ENCODE measurements around the gene WRAP73.

Gene WRAP73

DNA sequence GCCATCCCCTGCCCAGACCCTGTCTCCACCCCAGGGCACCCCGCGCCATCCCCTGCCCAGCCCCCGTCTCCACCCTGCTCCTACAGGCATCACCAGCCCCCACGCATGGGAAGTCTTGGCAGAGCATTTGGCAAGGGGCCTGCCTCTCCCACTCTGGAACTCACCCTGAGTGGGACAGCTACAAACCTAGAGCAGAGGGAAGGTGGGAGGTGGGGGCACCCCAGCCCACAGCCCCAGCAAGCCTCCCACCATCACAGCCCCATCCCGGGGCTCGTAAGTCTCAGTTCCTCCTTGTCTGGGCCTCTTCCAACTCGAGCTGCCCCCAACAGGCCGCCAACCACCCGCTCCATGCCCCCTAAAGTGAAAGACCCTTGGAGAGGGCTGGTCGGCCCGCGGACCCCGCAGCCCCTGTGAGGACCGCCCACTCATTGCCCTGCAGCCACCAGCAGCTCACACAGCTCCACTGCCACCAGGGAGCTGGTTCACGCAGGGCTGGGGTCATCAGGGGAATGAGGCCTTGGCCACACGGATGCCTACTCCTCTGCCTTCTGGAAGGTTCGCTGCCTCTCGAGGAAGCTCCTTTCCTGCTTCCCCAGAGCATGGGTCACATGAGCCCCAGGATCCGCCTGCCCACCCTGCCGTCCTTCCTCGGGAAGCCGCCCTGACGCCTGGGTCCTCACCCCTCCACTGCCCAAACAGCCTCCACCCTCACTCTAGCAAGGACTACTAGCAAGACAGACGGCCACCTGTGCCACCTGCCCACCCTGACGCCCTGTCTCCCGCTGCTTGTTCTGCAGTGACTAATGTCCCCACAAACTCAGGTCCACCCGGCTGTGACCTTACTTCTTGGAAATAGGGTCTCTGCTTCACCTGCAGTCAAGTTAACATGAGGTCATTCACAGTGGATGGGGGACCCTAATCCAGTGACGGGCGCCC is 53.0 kb downstream of the WRAP73 start:
- TF ChIP-seq, protein P1, sequence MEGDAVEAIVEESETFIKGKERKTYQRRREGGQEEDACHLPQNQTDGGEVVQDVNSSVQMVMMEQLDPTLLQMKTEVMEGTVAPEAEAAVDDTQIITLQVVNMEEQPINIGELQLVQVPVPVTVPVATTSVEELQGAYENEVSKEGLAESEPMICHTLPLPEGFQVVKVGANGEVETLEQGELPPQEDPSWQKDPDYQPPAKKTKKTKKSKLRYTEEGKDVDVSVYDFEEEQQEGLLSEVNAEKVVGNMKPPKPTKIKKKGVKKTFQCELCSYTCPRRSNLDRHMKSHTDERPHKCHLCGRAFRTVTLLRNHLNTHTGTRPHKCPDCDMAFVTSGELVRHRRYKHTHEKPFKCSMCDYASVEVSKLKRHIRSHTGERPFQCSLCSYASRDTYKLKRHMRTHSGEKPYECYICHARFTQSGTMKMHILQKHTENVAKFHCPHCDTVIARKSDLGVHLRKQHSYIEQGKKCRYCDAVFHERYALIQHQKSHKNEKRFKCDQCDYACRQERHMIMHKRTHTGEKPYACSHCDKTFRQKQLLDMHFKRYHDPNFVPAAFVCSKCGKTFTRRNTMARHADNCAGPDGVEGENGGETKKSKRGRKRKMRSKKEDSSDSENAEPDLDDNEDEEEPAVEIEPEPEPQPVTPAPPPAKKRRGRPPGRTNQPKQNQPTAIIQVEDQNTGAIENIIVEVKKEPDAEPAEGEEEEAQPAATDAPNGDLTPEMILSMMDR (IDR thresholded peaks at IDR 0.05; ENCODE audit: extremely low read depth, missing control alignments): no peak
- DNase-seq (ENCODE audit: low spot score): no peak

DNA sequence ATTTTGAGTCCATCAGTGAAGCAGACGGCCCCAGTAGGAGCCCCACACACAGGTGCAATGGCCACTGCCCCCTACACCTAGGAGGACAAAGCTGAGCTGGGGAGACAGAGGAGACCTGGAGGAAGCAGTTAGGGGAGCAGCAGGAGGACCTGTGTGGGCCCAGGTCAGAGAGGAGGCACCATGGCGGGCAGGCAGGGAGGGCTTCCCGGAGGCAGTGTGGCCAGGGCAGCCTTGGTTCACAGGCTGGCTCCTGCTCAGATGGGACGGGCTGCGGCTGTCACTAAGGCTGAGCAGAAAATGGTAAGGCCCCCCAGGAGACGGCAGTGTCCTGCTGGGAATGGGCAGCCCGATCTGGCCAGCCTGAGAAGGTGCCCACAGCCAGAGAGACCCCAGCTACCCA is 54.0 kb downstream of the WRAP73 start:
- TF ChIP-seq, protein P1 (IDR thresholded peaks at IDR 0.05; ENCODE audit: extremely low read depth, missing control alignments): no peak
- no peak for DNase-seq (ENCODE audit: low spot score)

DNA sequence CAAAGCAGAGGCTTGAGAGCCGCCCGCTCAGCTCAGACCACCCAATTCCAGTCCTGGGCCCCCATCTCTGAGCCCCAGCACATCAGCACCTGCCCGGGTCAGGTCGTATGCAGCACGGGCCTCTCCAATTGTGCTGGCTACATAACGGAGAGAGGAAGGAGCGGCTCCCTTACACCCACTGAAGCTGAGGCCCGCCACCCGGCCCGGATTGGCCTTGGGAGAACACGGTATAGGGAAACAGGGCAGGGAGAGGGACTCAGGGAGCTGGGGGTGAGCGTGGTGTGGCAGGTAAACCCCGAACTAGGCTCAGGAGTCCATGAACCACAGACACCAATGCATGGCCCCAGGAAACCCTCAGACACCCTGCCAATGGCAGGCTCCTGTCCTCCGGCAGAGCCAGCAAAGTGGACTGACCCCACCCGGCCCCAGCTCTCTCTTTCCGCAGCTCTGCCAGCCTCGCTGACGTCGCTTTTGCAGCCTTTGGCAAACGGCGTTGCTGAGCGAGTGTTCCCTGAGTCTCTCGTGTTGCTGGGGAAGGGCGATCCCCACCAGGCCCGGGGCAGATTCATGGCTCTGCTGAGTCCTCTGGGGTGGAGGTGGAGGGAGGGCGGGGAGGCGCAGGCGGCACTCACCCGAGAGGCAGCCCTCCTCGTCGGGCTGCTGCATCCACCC is 55.1 kb downstream of the WRAP73 start:
- TF ChIP-seq, protein P1 (IDR thresholded peaks at IDR 0.05; ENCODE audit: extremely low read depth, missing control alignments): no peak

DNA sequence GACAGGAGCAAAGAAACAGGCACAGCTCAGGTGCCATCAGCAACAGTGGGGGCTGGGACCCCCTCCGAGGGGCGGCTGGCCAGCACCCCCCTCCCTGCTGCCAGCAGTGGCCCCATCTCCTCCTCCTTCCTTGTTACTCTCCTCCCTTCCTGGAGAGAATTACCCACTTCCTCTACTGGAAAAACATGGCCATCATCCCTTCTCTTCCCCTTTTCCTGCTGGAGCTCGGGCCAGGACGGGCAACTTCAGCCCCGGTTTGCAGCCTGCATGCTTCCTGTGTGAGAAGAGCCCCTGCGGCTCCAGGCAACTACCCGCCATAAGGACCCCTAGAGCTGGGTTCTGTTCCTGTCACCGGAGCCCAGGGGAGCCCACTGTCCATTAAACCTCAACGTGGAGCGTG is 56.2 kb downstream of the WRAP73 start:
- TF ChIP-seq, protein P1 (IDR thresholded peaks at IDR 0.05; ENCODE audit: extremely low read depth, missing control alignments): no peak
- DNase-seq (ENCODE audit: low spot score): no peak

More for the DNA sequence above, 55.1 kb downstream of the WRAP73 start:
- no peak for DNase-seq (ENCODE audit: low spot score)

DNA sequence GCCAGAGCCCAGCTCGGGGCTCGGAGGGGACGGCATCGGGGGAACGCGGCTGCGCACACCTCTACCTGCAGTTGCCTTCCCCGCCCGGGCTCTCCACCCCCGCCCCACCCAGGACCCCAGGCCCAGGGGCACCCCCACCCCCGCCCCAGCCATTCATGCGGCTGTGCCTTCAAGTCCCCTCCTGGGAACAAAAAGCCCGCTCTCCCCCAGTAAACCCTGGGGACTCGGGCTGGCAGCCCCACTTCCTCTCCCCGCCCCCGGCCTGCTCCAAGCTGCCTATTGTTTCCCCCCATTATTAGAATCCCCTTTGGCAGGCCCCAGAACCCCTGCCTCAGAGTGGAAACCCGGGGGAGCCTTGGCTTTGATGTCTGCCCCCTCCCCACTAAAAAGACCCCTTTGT is 56.6 kb downstream of the WRAP73 start:
- TF ChIP-seq, protein P1 (IDR thresholded peaks at IDR 0.05; ENCODE audit: extremely low read depth, missing control alignments): no peak
- no peak for DNase-seq (ENCODE audit: low spot score)

DNA sequence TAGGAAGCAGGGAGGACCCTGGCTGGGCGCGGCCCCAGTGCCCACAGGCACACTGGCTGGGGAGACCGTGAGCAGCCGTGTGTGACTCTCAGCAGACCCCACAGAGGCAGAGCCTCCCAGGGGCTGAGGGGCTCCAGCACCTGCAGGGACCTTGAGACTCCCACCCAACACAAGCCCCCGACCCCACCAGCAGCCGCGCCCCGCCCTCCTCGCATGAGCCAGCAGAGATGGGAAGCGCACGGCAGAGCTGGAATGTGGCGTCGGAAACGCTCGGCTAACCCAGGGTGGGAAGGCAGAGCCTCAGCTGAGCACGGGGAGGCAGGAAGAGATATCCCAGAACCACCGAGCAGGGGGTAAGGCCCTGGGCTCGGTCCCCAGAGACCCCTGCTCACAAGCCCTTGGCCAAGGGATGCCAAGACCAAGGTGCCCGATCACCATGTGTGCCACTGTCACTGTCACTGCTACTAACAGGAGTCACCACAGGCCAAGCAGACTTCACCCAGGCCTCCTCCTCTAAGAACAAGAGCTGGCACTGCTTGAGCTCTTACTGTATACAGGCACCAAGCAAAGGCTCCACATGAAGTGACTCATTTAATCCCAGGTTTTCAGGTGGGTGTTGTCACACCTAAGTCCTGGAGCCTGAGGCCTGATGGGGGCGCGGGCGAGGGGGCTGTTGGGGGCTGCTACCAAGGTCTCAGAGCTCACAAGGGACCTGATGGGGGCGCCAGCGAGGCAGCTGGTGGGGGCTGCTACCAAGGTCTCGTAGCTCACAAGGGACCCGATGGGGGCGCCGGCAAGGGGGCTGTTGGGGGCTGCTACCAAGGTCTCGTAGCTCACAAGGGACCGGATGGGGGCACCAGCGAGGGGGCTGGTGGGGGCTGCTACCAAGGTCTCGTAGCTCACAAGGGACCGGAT is 58.7 kb downstream of the WRAP73 start:
- no peak for DNase-seq (ENCODE audit: low spot score)
- TF ChIP-seq, protein P1 (IDR thresholded peaks at IDR 0.05; ENCODE audit: extremely low read depth, missing control alignments): no peak
